Gastroesophageal sphincter (tissue), 3 donors: ENCODE measurements around the gene CLK3.

ENCODE experiments used
- POLR2A ChIP-seq, 2 donors: fragments of 450-650 bp; IDR thresholded peaks; one replicate each; pipeline ENCODE4 v1.6.1; 2017; ENCODE audit warnings: antibody characterized with exemption in 2 of 2, mild to moderate bottlenecking in 2 of 2, moderate library complexity in 1 of 2
- POLR2AphosphoS5 ChIP-seq: sonication (generic); formaldehyde crosslinking; IDR thresholded peaks from one replicate; pipeline ENCODE4 v1.6.1; 2017; ENCODE audit warnings: antibody characterized with exemption
- TF ChIP-seq, protein P1 (sequence below), 4 experiments: fragments of 200-600 bp in 2 of 4; fragments of 450-650 bp in 2 of 4; sonication (generic) in 1 of 4; IDR thresholded peaks; one replicate each; pipeline ENCODE4 v1.5.1; 2017 to 2019; ENCODE audit warnings: antibody characterized with exemption in 4 of 4, mild to moderate bottlenecking in 2 of 4, moderate library complexity in 2 of 4

GRCh38 chr15:74609938-74610301 is 5.7 kb upstream of the CLK3 start:
- TF ChIP-seq, protein P1, sequence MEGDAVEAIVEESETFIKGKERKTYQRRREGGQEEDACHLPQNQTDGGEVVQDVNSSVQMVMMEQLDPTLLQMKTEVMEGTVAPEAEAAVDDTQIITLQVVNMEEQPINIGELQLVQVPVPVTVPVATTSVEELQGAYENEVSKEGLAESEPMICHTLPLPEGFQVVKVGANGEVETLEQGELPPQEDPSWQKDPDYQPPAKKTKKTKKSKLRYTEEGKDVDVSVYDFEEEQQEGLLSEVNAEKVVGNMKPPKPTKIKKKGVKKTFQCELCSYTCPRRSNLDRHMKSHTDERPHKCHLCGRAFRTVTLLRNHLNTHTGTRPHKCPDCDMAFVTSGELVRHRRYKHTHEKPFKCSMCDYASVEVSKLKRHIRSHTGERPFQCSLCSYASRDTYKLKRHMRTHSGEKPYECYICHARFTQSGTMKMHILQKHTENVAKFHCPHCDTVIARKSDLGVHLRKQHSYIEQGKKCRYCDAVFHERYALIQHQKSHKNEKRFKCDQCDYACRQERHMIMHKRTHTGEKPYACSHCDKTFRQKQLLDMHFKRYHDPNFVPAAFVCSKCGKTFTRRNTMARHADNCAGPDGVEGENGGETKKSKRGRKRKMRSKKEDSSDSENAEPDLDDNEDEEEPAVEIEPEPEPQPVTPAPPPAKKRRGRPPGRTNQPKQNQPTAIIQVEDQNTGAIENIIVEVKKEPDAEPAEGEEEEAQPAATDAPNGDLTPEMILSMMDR (IDR thresholded peaks at IDR 0.05), result no peak
- TF ChIP-seq POLR2A (IDR thresholded peaks at IDR 0.05) (no peak), POLR2AphosphoS5 (no peak)
